Karpas-422 (cell line): ENCODE data around the gene RLN3. TPM values are rescaled to one million over a fixed set of nuclear protein-coding genes. Genes with fewer than 3 reads are reported as not detected.

Experiments used
- DNase-seq: peaks from one replicate; pipeline ENCODE4 v3.0.0-alpha.2; 2015
- H2AFZ ChIP-seq: fragments of 200-600 bp; sonication (generic); 2 replicates; pipeline ENCODE4 v1.6.1; 2014; ENCODE audit warnings: antibody characterized with exemption, low read length, mixed read lengths
- H3K27ac ChIP-seq: fragments of 200-600 bp; sonication (generic); 2 replicates; pipeline ENCODE4 v1.5.1; 2014; ENCODE audit warnings: mild to moderate bottlenecking, low read length, moderate library complexity
- H3K27me3 ChIP-seq: fragments of 200-600 bp; sonication (generic); 2 replicates; pipeline ENCODE4 v1.6.1; 2014; ENCODE audit warnings: low read length, mixed read lengths
- H3K36me3 ChIP-seq: fragments of 200-600 bp; sonication (generic); 2 replicates; pipeline ENCODE4 v1.6.1; 2014; ENCODE audit warnings: low read length, mixed read lengths; ENCODE audit not compliant: insufficient read depth
- H3K4me1 ChIP-seq: fragments of 200-600 bp; sonication (generic); 2 replicates; pipeline ENCODE4 v1.6.1; 2014; ENCODE audit warnings: mild to moderate bottlenecking, low read length, mixed read lengths
- H3K4me2 ChIP-seq: fragments of 200-600 bp; sonication (generic); 2 replicates; pipeline ENCODE4 v1.6.1; 2014; ENCODE audit warnings: low read length, low read depth, mild to moderate bottlenecking; ENCODE audit not compliant: poor library complexity, severe bottlenecking
- H3K4me3 ChIP-seq: fragments of 200-600 bp; sonication (generic); 2 replicates; pipeline ENCODE4 v1.5.1; 2014; ENCODE audit warnings: mild to moderate bottlenecking, antibody characterized with exemption, low read length, mixed read lengths
- H3K79me2 ChIP-seq: fragments of 200-600 bp; sonication (generic); 2 replicates; pipeline ENCODE4 v1.6.1; 2014; ENCODE audit warnings: mild to moderate bottlenecking, low read length, mixed read lengths
- H3K9ac ChIP-seq: fragments of 200-600 bp; sonication (generic); 2 replicates; pipeline ENCODE4 v1.6.0; 2014; ENCODE audit warnings: low read length
- H3K9me2 ChIP-seq: fragments of 200-600 bp; sonication (generic), shearing (Covaris generic); replicated peaks from 2 replicates; pipeline ENCODE4 v1.6.0; 2014; ENCODE audit warnings: mild to moderate bottlenecking, low read length, moderate library complexity; ENCODE audit not compliant: insufficient read depth
- H3K9me3 ChIP-seq: fragments of 300-700, 200-600 bp; sonication (generic); 2 replicates; pipeline ENCODE4 v1.6.1; 2014; ENCODE audit warnings: low read length, mixed read lengths
- H4K20me1 ChIP-seq: fragments of 200-600 bp; sonication (generic); 2 replicates; pipeline ENCODE4 v1.6.1; 2014; ENCODE audit warnings: mild to moderate bottlenecking, antibody characterized with exemption, low read length, low read depth; ENCODE audit not compliant: insufficient read depth
- total RNA-seq: library from RNA; depleted of rRNA; stranded (reverse); fragments of >200 nt; shearing (Covaris generic); gene quantifications from 2 replicates; pipeline ENCODE4 v1.2.3, GENCODE V29; 2014; ENCODE audit warnings: low replicate concordance

Gene RLN3
- total RNA-seq, 1 experiment from 2014 or later: not detected

GRCh38 chr19:13989487-13989886 lies 38.5 kb upstream of the RLN3 start:
- Histone ChIP-seq H2AFZ (no peak overlapping the region), H4K20me1 (no peaks in the 10 kb centered on the region), H3K9me3 (no peaks in the 10 kb centered on the region), H3K4me3 (no peak overlapping the region), H3K4me2 (no peak overlapping the region), H3K9ac (no peak overlapping the region), H3K27me3 (no peaks in the 10 kb centered on the region), H3K27ac (no peak overlapping the region), H3K4me1 (peaks cover 39% of the 10 kb centered on the region), H3K36me3 (peaks cover 5% of the 10 kb centered on the region; the same call in 1 of the 2 replicates), H3K79me2 (peaks cover 11% of the 10 kb centered on the region), H3K9me2 (no peaks in the 10 kb centered on the region)
- DNase-seq: no peak

DNA sequence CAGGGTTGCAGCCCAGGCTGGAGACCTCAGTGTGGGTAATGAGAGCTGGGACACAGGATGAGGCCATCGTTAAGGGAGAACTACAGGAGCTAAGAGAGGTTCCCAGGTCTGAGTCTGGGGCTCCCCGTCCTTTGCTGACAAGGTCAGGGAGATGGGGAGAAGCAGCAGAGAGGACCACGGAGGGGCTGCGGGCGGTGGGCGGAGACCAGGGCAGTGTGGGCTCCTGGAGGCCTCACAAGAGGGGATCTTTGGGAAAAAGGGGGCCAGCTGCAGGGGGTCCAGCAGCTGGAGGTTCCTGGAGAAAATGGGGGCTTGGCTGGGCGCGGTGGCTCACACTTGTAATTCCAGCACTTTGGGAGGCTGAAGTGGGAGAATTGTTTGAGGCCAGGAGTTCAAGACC lies 37.9 kb upstream of the RLN3 start:
- Histone ChIP-seq H3K27ac (no peak overlapping the region), H3K9me2 (no peaks in the 10 kb centered on the region)

GRCh38 chr19:13992025-13992424 lies 35.9 kb upstream of the RLN3 start:
- H3K27ac ChIP-seq: no peak overlapping the region
- H2AFZ ChIP-seq: no peak overlapping the region
- H4K20me1 ChIP-seq: no peaks in the 10 kb centered on the region
- H3K79me2 ChIP-seq: peaks cover 14% of the 10 kb centered on the region
- DNase-seq: no peak
- no peak overlapping the region for H3K4me3 ChIP-seq
- H3K4me2 ChIP-seq: no peak overlapping the region
- peaks cover 14% of the 10 kb centered on the region for H3K4me1 ChIP-seq
- no peaks in the 10 kb centered on the region for H3K9me2 ChIP-seq
- no peaks in the 10 kb centered on the region for H3K27me3 ChIP-seq
- H3K9ac ChIP-seq: no peak overlapping the region
- no peaks in the 10 kb centered on the region for H3K9me3 ChIP-seq
- H3K36me3 ChIP-seq: peaks cover 5% of the 10 kb centered on the region; the same call in 1 of the 2 replicates

More for the DNA sequence above, 37.9 kb upstream of the RLN3 start:
- Histone ChIP-seq H3K27me3 (no peaks in the 10 kb centered on the region), H3K36me3 (peaks cover 5% of the 10 kb centered on the region; the same call in 1 of the 2 replicates), H4K20me1 (no peaks in the 10 kb centered on the region), H3K4me2 (no peak overlapping the region), H3K79me2 (peaks cover 13% of the 10 kb centered on the region), H3K4me3 (no peak overlapping the region), H2AFZ (no peak overlapping the region), H3K9ac (no peak overlapping the region), H3K9me3 (no peaks in the 10 kb centered on the region), H3K4me1 (peaks cover 33% of the 10 kb centered on the region)
- DNase-seq: no peak

GRCh38 chr19:13993590-13994300 lies 34.2 kb upstream of the RLN3 start:
- Histone ChIP-seq H3K27ac (no peak overlapping the region), H4K20me1 (no peaks in the 10 kb centered on the region), H2AFZ (no peak overlapping the region), H3K4me2 (no peak overlapping the region), H3K9me3 (no peaks in the 10 kb centered on the region), H3K4me1 (peaks cover 6% of the 10 kb centered on the region), H3K9me2 (no peaks in the 10 kb centered on the region), H3K4me3 (no peak overlapping the region), H3K79me2 (peaks cover 14% of the 10 kb centered on the region; the same call in 1 of the 2 replicates), H3K9ac (no peak overlapping the region), H3K36me3 (peaks cover 5% of the 10 kb centered on the region; the same call in 1 of the 2 replicates), H3K27me3 (no peaks in the 10 kb centered on the region)
- no peak for DNase-seq

DNA sequence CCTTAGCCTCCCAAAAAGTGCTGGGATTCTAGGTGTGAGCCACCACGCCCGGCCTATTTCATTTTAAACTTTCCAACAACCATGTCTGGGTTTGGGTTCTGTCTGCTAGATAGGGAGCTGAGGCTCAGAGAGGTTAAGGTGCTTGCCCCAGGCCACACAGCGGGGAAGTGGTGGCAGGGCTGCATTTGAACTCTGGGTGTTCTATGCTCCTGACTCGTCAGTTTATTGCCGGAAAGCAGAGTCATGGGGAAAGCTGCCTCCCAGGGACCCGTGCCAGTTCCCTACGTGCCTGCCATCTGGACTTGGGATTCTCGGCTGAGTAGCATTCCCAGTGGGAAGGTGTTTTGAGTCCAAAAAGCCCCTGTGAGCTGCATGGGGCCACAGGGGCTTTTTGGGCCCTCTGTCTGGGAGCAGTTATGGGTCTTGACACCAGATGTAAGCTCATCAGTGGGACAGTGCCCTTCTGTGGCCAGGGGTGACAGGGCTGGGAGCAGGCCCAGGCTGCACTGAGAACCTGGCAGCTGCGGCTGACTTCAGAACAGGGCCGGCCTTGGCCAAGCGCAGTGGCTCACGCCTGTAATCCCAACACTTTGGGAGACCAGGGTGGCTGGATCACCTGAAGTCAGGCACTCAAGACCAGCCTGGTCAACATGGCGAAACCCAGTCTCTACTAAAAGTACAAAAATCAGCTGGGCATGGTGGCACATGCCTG lies 32.8 kb upstream of the RLN3 start:
- peaks cover 9% of the 10 kb centered on the region for H3K36me3 ChIP-seq
- no peaks in the 10 kb centered on the region for H4K20me1 ChIP-seq
- no peak overlapping the region for H3K4me3 ChIP-seq
- no peak overlapping the region for H3K27ac ChIP-seq
- no peak for DNase-seq
- no peak overlapping the region for H3K4me2 ChIP-seq
- H3K79me2 ChIP-seq: peaks cover 18% of the 10 kb centered on the region; the same call in 1 of the 2 replicates
- H3K9ac ChIP-seq: no peak overlapping the region
- H2AFZ ChIP-seq: no peak overlapping the region
- H3K4me1 ChIP-seq: peaks cover 6% of the 10 kb centered on the region
- H3K9me3 ChIP-seq: 0 out of 2 replicates have a peak, but pooled peaks cover 4% of the 10 kb centered on the region
- no peaks in the 10 kb centered on the region for H3K9me2 ChIP-seq
- H3K27me3 ChIP-seq: no peaks in the 10 kb centered on the region

- H3K9ac ChIP-seq: no peak overlapping the region
- H3K9me3 ChIP-seq: 0 out of 2 replicates have a peak, but pooled peaks cover 4% of the 10 kb centered on the region
- peaks cover 27% of the 10 kb centered on the region for H3K79me2 ChIP-seq
Observed at GRCh38 chr19:13995878-13996765, 31.8 kb upstream of the RLN3 start.

DNA sequence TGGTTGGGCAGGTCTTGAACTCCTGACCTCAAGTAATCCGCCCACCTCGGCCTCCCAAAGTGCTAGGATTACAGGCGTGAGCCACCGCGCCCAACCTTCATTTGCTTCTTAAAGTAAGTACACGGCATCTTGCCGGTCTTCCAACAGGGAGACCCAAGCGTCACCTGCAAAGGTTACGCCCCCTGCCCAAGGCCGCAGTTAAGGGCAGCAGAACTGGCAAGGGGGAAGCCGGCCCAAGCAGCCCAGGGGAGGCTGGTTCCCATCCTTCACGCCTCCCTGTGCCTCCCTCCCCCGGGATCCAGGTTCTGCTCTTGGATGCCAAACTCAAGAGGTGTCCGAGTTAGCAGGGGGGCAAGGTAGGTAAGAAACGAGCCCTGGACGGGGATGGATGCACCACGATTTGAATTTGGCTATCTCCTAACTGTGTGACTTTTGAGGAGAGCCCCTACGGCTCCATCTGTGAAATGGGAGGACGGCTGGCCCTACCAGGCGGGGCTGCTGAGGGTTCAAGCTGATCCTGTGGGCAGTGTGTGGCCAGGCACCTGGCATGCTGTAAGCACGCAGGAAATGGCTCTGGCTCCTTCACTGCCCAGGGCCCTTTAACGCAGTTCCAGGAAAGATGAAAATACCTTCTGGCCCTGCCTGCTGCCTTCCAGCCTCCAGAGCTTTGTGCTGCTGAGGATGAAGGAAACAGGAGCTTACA lies 30.9 kb upstream of the RLN3 start:
- H4K20me1 ChIP-seq: no peaks in the 10 kb centered on the region
- no peak overlapping the region for H3K9ac ChIP-seq
- peaks cover 32% of the 10 kb centered on the region for H3K79me2 ChIP-seq
- no peak overlapping the region for H3K27ac ChIP-seq
- peaks cover 6% of the 10 kb centered on the region for H3K4me1 ChIP-seq
- 0 out of 2 replicates have a peak, but pooled peaks cover 4% of the 10 kb centered on the region for H3K9me3 ChIP-seq
- no peak overlapping the region for H2AFZ ChIP-seq
- no peak overlapping the region for H3K4me3 ChIP-seq
- no peaks in the 10 kb centered on the region for H3K27me3 ChIP-seq
- no peaks in the 10 kb centered on the region for H3K9me2 ChIP-seq
- no peak overlapping the region for H3K4me2 ChIP-seq
- peaks cover 11% of the 10 kb centered on the region for H3K36me3 ChIP-seq
- no peak for DNase-seq

More at GRCh38 chr19:13995878-13996765, 31.8 kb upstream of the RLN3 start:
- H3K4me3 ChIP-seq: no peak overlapping the region
- no peak overlapping the region for H2AFZ ChIP-seq
- no peaks in the 10 kb centered on the region for H4K20me1 ChIP-seq
- H3K4me1 ChIP-seq: peaks cover 6% of the 10 kb centered on the region
- H3K27ac ChIP-seq: no peak overlapping the region
- H3K27me3 ChIP-seq: no peaks in the 10 kb centered on the region
- H3K9me2 ChIP-seq: no peaks in the 10 kb centered on the region
- DNase-seq: no peak
- H3K36me3 ChIP-seq: peaks cover 11% of the 10 kb centered on the region
- no peak overlapping the region for H3K4me2 ChIP-seq
